ENCODE results near the gene TGM2. TPM values are rescaled to one million over a fixed set of nuclear protein-coding genes. Genes with fewer than 3 reads are reported as not detected.

Gene TGM2
- total and polyA plus RNA-seq, 2 donors (not counting 1 experiment from before 2014, with no cell fraction given), result 2.4 to 60.8 TPM

DNA sequence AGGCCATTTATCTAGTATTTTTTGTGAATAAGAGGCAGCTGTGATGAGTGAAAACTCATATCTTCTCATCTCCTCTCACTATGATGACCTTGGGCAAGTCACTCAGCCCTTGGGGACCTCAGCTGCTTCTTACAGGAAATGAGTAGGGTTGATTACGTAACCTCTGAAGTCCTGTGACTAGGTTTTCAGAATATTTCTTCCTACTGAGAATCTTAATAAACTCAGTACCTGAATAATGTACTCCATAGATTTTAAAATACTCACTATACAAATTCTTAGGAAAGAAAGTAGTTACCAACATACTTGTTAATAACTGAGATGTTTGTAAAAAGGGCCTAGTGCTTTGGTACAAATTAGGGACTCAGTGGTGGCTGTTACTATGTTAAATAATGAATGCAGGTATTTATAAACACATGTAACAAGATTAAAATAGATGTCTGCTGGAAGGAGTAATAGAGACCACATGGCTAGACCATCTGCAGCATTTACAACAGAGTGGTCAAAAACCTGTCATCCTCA is 70.6 kb downstream of the TGM2 start:
- Histone ChIP-seq H3K79me2 (ENCODE audit: control insufficient read depth, insufficient read depth, low read length) (peaks cover 5% of the 10 kb centered on the region), H3K4me1 (ENCODE audit: control insufficient read depth in 2 of 2, insufficient read depth in 2 of 2, low read length in 2 of 2) (peaks cover 53 to 60% of the 10 kb centered on the region in 2 donors), H2AFZ (ENCODE audit: insufficient read depth, low read depth, low read length, poor library complexity, severe bottlenecking) (peak overlapping the region; percentile 1), H3K9ac (ENCODE audit: low read length) (peak overlapping the region; percentile 49), H3K4me2 (replicated peaks; ENCODE audit: low read depth, low read length, poor library complexity, severe bottlenecking) (peak overlapping the region; percentile 54), H3K36me3 (replicated peaks in 1 of 2; ENCODE audit: control extremely low read depth in 1 of 2, control insufficient read depth in 1 of 2, extremely low read depth in 1 of 2, insufficient read depth in 2 of 2, low read length in 1 of 2) (peaks cover 3 to 9% of the 10 kb centered on the region in 2 experiments), H3K9me3 (ENCODE audit: control extremely low read depth in 1 of 3, control insufficient read depth in 2 of 3, insufficient read depth in 1 of 3, low read length in 2 of 3) (peaks cover 0 to 1% (median 0%) of the 10 kb centered on the region in 3 donors), H3K27me3 (replicated peaks in 1 of 4; ENCODE audit: control extremely low read depth in 1 of 4, control insufficient read depth in 3 of 4, insufficient read depth in 4 of 4, low read length in 3 of 4) (no peaks in the 10 kb centered on the region), H4K20me1 (ENCODE audit: control insufficient read depth, insufficient read depth, low read length, poor library complexity, severe bottlenecking) (no peaks in the 10 kb centered on the region), H3K4me3 (ENCODE audit: control extremely low read depth in 1 of 5, extremely low read depth in 1 of 5, insufficient read depth in 1 of 5, low read depth in 2 of 5, low read length in 4 of 5) (peak overlapping the region in 1 of 5 experiments; percentile 21), H3K27ac (ENCODE audit: low read length in 2 of 2) (peak overlapping the region; percentile 95 to 96)
- POLR2A ChIA-PET, result interaction anchor here (0.6 to 1.8 kb wide), 4 partner anchors 16 to 393 kb away, joined by 3 to 5 read pairs (median 3); no protein-coding TSS in a partner anchor
- peaks cover 72% of the 10 kb centered on the region for H3K4me1 Mint-ChIP-seq
- ATAC-seq (ENCODE audit: low read depth) (peak; percentile 68), DNase-seq (peak; percentile 86)
- CTCF ChIA-PET, result interaction anchor here (0.7 to 14.1 kb wide), 9 partner anchors 18 to 127 kb away, joined by 3 to 131 read pairs (median 5); partner anchors contain the start of gene TGM2
- intact Hi-C loops (cut with micrococcal nuclease), result loop anchor here (1.0 to 2.0 kb wide), 3 partner anchors 18 to 71 kb away; partner anchors contain the start of genes RPRD1B, TGM2 and TTI1
- no peaks in the 10 kb centered on the region for H3K9me3 Mint-ChIP-seq (ENCODE audit: insufficient read depth)
- no CpG with 5 or more reads among the region's 1 CpG for WGBS (ENCODE audit: insufficient coverage)
- peak overlapping the region; percentile 98 for H3K27ac Mint-ChIP-seq
- TF ChIP-seq EZH2 (IDR thresholded peaks at IDR 0.05; ENCODE audit: borderline replicate concordance, insufficient read depth, low read depth, low read length, poor library complexity, severe bottlenecking) (no peak), CTCF (IDR thresholded peaks at IDR 0.05) (no peak)
- H3K27me3 Mint-ChIP-seq, result no peaks in the 10 kb centered on the region
- H3K4me3 Mint-ChIP-seq, result peak overlapping the region; percentile 77

DNA sequence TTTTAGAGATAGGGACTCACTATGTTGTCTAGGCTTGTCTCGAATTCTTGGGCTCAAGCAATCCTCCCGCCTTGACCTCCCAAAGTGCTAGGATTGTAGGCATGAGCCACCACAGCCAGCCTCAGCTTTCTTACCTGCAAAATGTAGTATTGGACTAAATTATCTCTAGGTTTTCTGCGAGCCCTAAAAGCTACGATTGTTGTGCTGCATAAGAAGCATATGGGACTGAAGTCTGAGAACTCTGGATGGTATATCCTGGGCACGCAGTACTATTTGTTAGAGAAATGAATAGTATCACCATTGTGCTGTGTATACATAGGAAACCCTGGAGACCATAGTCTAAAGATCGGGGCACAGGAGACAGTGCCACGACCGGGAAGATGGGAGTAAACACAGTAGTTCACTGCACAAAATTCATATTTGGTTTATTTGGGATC is 71.4 kb downstream of the TGM2 start:
- no peak overlapping the region for H2AFZ ChIP-seq (ENCODE audit: insufficient read depth, low read depth, low read length, poor library complexity, severe bottlenecking)
- no peak for ATAC-seq (ENCODE audit: low read depth)
- no peaks in the 10 kb centered on the region for H3K27me3 ChIP-seq (replicated peaks in 1 of 4; ENCODE audit: control extremely low read depth in 1 of 4, control insufficient read depth in 3 of 4, insufficient read depth in 4 of 4, low read length in 3 of 4)
- no peak for TF ChIP-seq CTCF (IDR thresholded peaks at IDR 0.05)
- no peak for TF ChIP-seq EZH2 (IDR thresholded peaks at IDR 0.05; ENCODE audit: borderline replicate concordance, insufficient read depth, low read depth, low read length, poor library complexity, severe bottlenecking)
- H3K4me3 Mint-ChIP-seq, result peak overlapping the region; percentile 77
- peak overlapping the region in 1 of 5 experiments; percentile 21 for H3K4me3 ChIP-seq (ENCODE audit: control extremely low read depth in 1 of 5, extremely low read depth in 1 of 5, insufficient read depth in 1 of 5, low read depth in 2 of 5, low read length in 4 of 5)
- peaks cover 71% of the 10 kb centered on the region for H3K4me1 Mint-ChIP-seq
- no peak for DNase-seq
- peaks cover 0 to 1% (median 0%) of the 10 kb centered on the region in 3 donors for H3K9me3 ChIP-seq (ENCODE audit: control extremely low read depth in 1 of 3, control insufficient read depth in 2 of 3, insufficient read depth in 1 of 3, low read length in 2 of 3)
- POLR2A ChIA-PET, result interaction anchor here (0.9 to 1.8 kb wide), 3 partner anchors 17 to 82 kb away, joined by 3 to 5 read pairs (median 3); no protein-coding TSS in a partner anchor
- H3K4me1 ChIP-seq (ENCODE audit: control insufficient read depth in 2 of 2, insufficient read depth in 2 of 2, low read length in 2 of 2), result peaks cover 53 to 60% of the 10 kb centered on the region in 2 donors
- H3K27me3 Mint-ChIP-seq, result no peaks in the 10 kb centered on the region
- no peaks in the 10 kb centered on the region for H4K20me1 ChIP-seq (ENCODE audit: control insufficient read depth, insufficient read depth, low read length, poor library complexity, severe bottlenecking)
- H3K4me2 ChIP-seq (replicated peaks; ENCODE audit: low read depth, low read length, poor library complexity, severe bottlenecking), result peak overlapping the region; percentile 54
- CTCF ChIA-PET, result interaction anchor here (0.7 to 14.1 kb wide), 9 partner anchors 18 to 128 kb away, joined by 3 to 131 read pairs (median 5); partner anchors contain the start of gene TGM2
- intact Hi-C loops (cut with micrococcal nuclease), result loop anchor here (1.0 to 2.0 kb wide), 3 partner anchors 17 to 72 kb away; partner anchors contain the start of genes RPRD1B, TGM2 and TTI1
- peaks cover 3 to 10% of the 10 kb centered on the region in 2 experiments for H3K36me3 ChIP-seq (replicated peaks in 1 of 2; ENCODE audit: control extremely low read depth in 1 of 2, control insufficient read depth in 1 of 2, extremely low read depth in 1 of 2, insufficient read depth in 2 of 2, low read length in 1 of 2)
- peak overlapping the region; percentile 95 to 96 for H3K27ac ChIP-seq (ENCODE audit: low read length in 2 of 2)
- peak overlapping the region; percentile 49 for H3K9ac ChIP-seq (ENCODE audit: low read length)
- H3K79me2 ChIP-seq (ENCODE audit: control insufficient read depth, insufficient read depth, low read length), result peaks cover 5% of the 10 kb centered on the region
- WGBS (ENCODE audit: insufficient coverage), result 100% methylated on average over 3 of the region's 8 CpGs
- peak overlapping the region; percentile 98 for H3K27ac Mint-ChIP-seq
- no peaks in the 10 kb centered on the region for H3K9me3 Mint-ChIP-seq (ENCODE audit: insufficient read depth)
